ENCODE data around the gene IFI30.
"Not testable (repeated sequence)": the region's sequence is repeated elsewhere in the genome, so short reads cannot be mapped to it uniquely, and the experiment has no call there.

The IFI30 gene

GRCh38 chr19:18152817-18153555, 20.6 kb upstream of the IFI30 start, which contains the start of gene PIK3R2:
Gene PIK3R2 (plus strand): TSS chr19:18153163. CDS start chr19:18155880, 2,717 bp downstream.
- peak; percentile 98 for DNase-seq (ENCODE audit: low spot score)

GRCh38 chr19:18153556-18154134, 20.0 kb upstream of the IFI30 start:
- peak; percentile 24 for DNase-seq (ENCODE audit: low spot score)

- no peak for DNase-seq (ENCODE audit: low spot score)
Measured at GRCh38 chr19:18155095-18156087, 18.2 kb upstream of the IFI30 start.

- DNase-seq (ENCODE audit: low spot score), result no peak
Measured at GRCh38 chr19:18156268-18156667, 17.3 kb upstream of the IFI30 start.

- peak; percentile 99 for DNase-seq (ENCODE audit: low spot score)
Measured at GRCh38 chr19:18156841-18157464, 16.7 kb upstream of the IFI30 start.

GRCh38 chr19:18157465-18158063, 16.0 kb upstream of the IFI30 start:
- DNase-seq (ENCODE audit: low spot score), result peak; percentile 40

GRCh38 chr19:18158467-18158866, 15.1 kb upstream of the IFI30 start:
- peak; percentile 33 for DNase-seq (ENCODE audit: low spot score)

GRCh38 chr19:18159059-18159616, 14.5 kb upstream of the IFI30 start:
- not testable (repeated sequence) for DNase-seq (ENCODE audit: low spot score)

- DNase-seq (ENCODE audit: low spot score), result no peak
Measured at GRCh38 chr19:18159810-18160209, 13.8 kb upstream of the IFI30 start.

- peak; percentile 66 for DNase-seq (ENCODE audit: low spot score)
Measured at GRCh38 chr19:18160493-18160970, 13.1 kb upstream of the IFI30 start.

GRCh38 chr19:18160971-18161635, 12.5 kb upstream of the IFI30 start:
- DNase-seq (ENCODE audit: low spot score), result peak; percentile 85

- no peak for DNase-seq (ENCODE audit: low spot score)
Measured at GRCh38 chr19:18161636-18162002, 12.0 kb upstream of the IFI30 start.

GRCh38 chr19:18164072-18164471, 9.5 kb upstream of the IFI30 start:
- no peak for DNase-seq (ENCODE audit: low spot score)

- DNase-seq (ENCODE audit: low spot score), result no peak
Measured at GRCh38 chr19:18165794-18166544, 7.6 kb upstream of the IFI30 start.

- DNase-seq (ENCODE audit: low spot score), result no peak
Measured at GRCh38 chr19:18167011-18167410, 6.6 kb upstream of the IFI30 start.

- DNase-seq (ENCODE audit: low spot score), result peak; percentile 74
Measured at GRCh38 chr19:18167975-18168645, 5.5 kb upstream of the IFI30 start.

- no peak for DNase-seq (ENCODE audit: low spot score)
Measured at GRCh38 chr19:18168673-18169381, 4.8 kb upstream of the IFI30 start.

- DNase-seq (ENCODE audit: low spot score), result no peak
Measured at GRCh38 chr19:18170714-18171255, 2.8 kb upstream of the IFI30 start.
